Memory B cell (primary cell): ENCODE measurements around the gene USP21.
A peak's percentile ranks its signal among the peaks of the same experiment; 100 is the strongest.

Experiments
- ATAC-seq: fragments of 150-1000 bp; cut with Tn5 transposase; 2 replicates; pipeline ENCODE4 v1.10.0; 2021; ENCODE audit warnings: low read depth, mild to moderate bottlenecking, moderate library complexity
- DNase-seq, 2 donors: peaks; one replicate each; pipeline ENCODE4 v3.0.0; 2022; ENCODE audit warnings: low spot score in 2 of 2
- H3K27ac Mint-ChIP-seq: one replicate; pipeline ENCODE4 v1.8.0; 2022; ENCODE audit warnings: mild to moderate bottlenecking, moderate library complexity, mixed read lengths
- H3K27me3 Mint-ChIP-seq: one replicate; pipeline ENCODE4 v1.8.0; 2022; ENCODE audit warnings: mixed read lengths
- H3K36me3 Mint-ChIP-seq: one replicate; pipeline ENCODE4 v1.8.0; 2022; ENCODE audit warnings: mild to moderate bottlenecking, mixed read lengths
- H3K4me1 Mint-ChIP-seq: one replicate; pipeline ENCODE4 v1.8.0; 2022; ENCODE audit warnings: mixed read lengths
- H3K4me3 Mint-ChIP-seq: one replicate; pipeline ENCODE4 v1.8.0; 2022; ENCODE audit warnings: mild to moderate bottlenecking, moderate library complexity, mixed read lengths
- H3K9me3 Mint-ChIP-seq: one replicate; pipeline ENCODE4 v1.8.0; 2022; ENCODE audit warnings: mixed read lengths

USP21 gene

DNA sequence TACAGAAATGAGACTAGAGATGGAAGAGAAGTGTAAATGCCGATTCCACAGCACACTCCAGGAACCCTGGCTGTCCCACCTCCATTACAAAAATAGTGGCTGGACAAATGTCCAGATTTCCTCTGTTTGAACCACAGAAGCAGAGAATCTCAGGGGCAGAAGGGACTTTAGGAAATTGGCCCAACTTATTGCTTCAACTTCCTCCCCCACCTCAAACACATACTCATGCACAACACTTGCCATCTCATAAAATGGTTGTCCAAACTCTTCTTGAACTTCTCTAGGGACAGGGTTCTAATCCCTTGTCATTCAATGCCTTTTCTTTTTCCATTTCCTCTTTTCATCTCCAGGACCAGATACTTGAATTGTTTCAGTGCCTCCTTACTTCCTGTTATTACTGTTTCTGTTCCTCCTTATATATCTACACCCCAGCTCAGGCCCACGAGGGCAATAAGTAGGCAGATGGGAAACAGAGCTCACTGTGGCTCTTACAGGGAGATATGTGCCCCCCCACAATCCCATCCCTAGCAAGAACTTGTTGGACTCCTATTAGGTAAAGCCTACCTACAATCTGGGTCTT, 26.5 kb downstream of the USP21 start:
- Mint-ChIP-seq H3K9me3 (no peaks in the 10 kb centered on the region), H3K36me3 (peaks cover 2% of the 10 kb centered on the region), H3K27me3 (no peaks in the 10 kb centered on the region), H3K4me3 (peak overlapping the region; percentile 84), H3K27ac (peak overlapping the region; percentile 87), H3K4me1 (peaks cover 53% of the 10 kb centered on the region)
- peak; percentile 67 for ATAC-seq
- DNase-seq, result peak in 1 of 2 donors; percentile 38

GRCh38 chr1:161187311-161187710, 28.0 kb downstream of the USP21 start:
- H3K4me3 Mint-ChIP-seq, result peak overlapping the region; percentile 6
- no peaks in the 10 kb centered on the region for H3K9me3 Mint-ChIP-seq
- H3K36me3 Mint-ChIP-seq, result peaks cover 2% of the 10 kb centered on the region
- no peak for DNase-seq
- H3K27ac Mint-ChIP-seq, result peak overlapping the region; percentile 87
- H3K4me1 Mint-ChIP-seq, result peaks cover 55% of the 10 kb centered on the region
- no peak for ATAC-seq
- no peaks in the 10 kb centered on the region for H3K27me3 Mint-ChIP-seq

GRCh38 chr1:161188381-161188780, 29.1 kb downstream of the USP21 start:
- Mint-ChIP-seq H3K27ac (peak overlapping the region; percentile 69), H3K4me1 (peaks cover 54% of the 10 kb centered on the region), H3K27me3 (no peaks in the 10 kb centered on the region), H3K9me3 (no peaks in the 10 kb centered on the region), H3K4me3 (peak overlapping the region; percentile 58), H3K36me3 (no peaks in the 10 kb centered on the region)
- DNase-seq (no peak), ATAC-seq (no peak)

GRCh38 chr1:161189036-161189435, 29.7 kb downstream of the USP21 start:
- H3K27ac Mint-ChIP-seq, result peak overlapping the region; percentile 69
- ATAC-seq (no peak), DNase-seq (no peak)
- H3K4me3 Mint-ChIP-seq, result no peak overlapping the region
- peaks cover 49% of the 10 kb centered on the region for H3K4me1 Mint-ChIP-seq
- H3K9me3 Mint-ChIP-seq, result no peaks in the 10 kb centered on the region
- no peaks in the 10 kb centered on the region for H3K27me3 Mint-ChIP-seq
- no peaks in the 10 kb centered on the region for H3K36me3 Mint-ChIP-seq

DNA sequence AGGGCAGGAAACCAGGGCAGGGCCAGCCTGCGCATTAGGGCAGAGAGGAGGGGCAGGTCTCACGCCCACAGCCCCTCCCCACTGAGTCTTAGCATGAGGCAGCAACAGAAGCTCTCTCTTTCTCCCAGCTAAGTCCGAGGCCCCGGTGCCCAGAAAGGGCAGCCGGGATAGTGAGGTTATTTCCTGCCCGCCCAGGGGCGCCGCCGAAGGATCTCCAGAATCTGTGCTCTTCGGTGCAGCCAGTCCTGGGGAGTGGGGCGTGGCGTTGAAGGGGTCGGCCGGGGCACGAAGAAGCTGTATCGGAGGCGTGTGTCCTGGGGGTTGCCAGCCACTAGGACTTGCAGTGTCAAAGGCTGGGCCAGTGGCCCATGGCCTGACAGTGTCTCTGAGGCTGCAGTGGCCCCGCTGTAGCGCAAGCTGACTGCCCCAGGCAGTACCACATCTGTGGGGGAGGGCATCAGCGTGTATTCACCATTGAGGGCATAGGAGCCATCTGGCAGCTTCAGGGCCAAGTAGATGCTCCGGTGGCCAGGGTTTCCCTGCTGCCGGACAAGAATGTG, 31.7 kb downstream of the USP21 start:
- Mint-ChIP-seq H3K9me3 (no peaks in the 10 kb centered on the region), H3K4me3 (no peak overlapping the region), H3K4me1 (peaks cover 50% of the 10 kb centered on the region), H3K27me3 (no peaks in the 10 kb centered on the region), H3K36me3 (no peaks in the 10 kb centered on the region), H3K27ac (no peak overlapping the region)
- DNase-seq, result no peak
- no peak for ATAC-seq

- H3K4me1 Mint-ChIP-seq, result peaks cover 46% of the 10 kb centered on the region
- DNase-seq (no peak), ATAC-seq (no peak)
- H3K27me3 Mint-ChIP-seq, result no peaks in the 10 kb centered on the region
- no peaks in the 10 kb centered on the region for H3K9me3 Mint-ChIP-seq
- H3K27ac Mint-ChIP-seq, result no peak overlapping the region
- no peaks in the 10 kb centered on the region for H3K36me3 Mint-ChIP-seq
- H3K4me3 Mint-ChIP-seq, result no peak overlapping the region
These were observed 32.7 kb downstream of the USP21 start for GRCh38 chr1:161191971-161192370.

DNA sequence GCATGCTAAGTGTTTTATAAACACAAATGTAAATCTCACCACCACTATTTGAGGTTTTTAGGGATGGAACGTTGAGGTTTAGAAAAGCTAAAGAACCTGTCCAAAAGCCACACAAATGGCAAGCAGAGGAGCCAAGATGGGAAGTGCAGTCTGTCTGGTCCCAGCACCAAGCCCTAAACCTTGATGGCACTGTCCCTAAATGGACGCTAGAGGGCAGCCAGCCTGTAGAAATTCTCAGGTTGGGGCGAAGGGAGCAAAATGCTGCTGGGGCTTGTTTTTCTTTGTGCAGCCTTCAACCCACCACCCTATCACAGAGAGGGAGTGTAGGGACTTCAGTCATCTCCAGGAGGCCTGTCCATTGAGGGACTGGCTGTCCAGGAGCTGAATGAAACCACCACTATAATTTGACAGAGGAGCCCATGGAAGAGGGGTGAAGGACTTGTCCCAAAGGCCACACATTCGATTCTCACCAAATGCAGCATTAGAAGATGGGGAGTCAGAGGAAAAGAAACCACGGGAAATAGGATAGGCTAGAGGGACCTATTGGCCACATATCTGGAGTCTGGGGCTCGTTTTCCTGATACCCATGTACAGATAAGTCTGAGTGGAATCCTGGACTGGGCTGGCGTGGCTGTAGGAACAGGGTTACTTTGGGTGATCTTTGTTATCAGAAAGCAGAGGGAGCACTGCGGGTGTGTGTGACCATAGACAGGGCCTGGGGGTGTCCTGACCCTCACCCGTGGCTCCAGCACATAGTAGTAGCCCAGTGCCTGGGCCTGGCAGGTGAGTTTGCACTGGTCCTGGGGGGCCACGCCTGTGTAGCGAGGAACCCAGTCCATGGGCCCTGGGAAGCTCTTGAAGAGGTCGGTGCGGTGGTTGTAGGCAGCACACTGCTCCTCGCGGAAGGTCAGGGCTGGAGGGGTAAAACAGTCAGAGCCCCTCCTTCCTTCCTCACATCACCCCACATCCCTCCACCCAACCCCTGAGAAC, 33.5 kb downstream of the USP21 start:
- Mint-ChIP-seq H3K27me3 (no peaks in the 10 kb centered on the region), H3K4me1 (peaks cover 38% of the 10 kb centered on the region)
- ATAC-seq, result peak; percentile 89

GRCh38 chr1:161193561-161194235, 34.4 kb downstream of the USP21 start:
- no peak for ATAC-seq
- Mint-ChIP-seq H3K27ac (no peak overlapping the region), H3K4me1 (peaks cover 35% of the 10 kb centered on the region)

More for the DNA sequence above, 33.5 kb downstream of the USP21 start:
- no peaks in the 10 kb centered on the region for H3K36me3 Mint-ChIP-seq
- H3K9me3 Mint-ChIP-seq, result no peaks in the 10 kb centered on the region
- H3K27ac Mint-ChIP-seq, result peak overlapping the region; percentile 21
- H3K4me3 Mint-ChIP-seq, result no peak overlapping the region
- peak; percentile 62 to 65 for DNase-seq

DNA sequence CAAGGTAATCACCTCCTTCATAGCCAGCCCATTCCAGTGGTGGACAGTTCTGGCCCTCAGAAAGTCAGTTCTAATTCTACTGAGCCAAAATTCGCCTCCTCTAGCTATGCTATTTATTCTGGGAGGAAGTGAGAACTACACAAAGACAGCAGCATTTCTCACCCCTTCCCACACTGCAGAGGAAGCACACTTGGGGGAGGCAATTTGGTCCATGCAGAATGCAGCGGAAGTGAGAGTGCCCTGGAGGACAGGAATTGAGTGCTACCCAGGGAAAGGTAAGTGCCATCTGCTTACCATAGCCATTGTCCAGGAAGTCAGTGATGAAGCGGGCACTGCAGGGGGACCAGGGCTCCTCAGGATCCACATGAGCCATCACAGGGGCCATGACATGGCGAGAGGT, 35.9 kb downstream of the USP21 start:
- no peaks in the 10 kb centered on the region for H3K36me3 Mint-ChIP-seq
- DNase-seq, result no peak
- peak; percentile 76 for ATAC-seq
- peak overlapping the region; percentile 24 for H3K27ac Mint-ChIP-seq
- H3K9me3 Mint-ChIP-seq, result no peaks in the 10 kb centered on the region
- no peak overlapping the region for H3K4me3 Mint-ChIP-seq
- peaks cover 1% of the 10 kb centered on the region for H3K27me3 Mint-ChIP-seq
- H3K4me1 Mint-ChIP-seq, result peaks cover 32% of the 10 kb centered on the region

More at GRCh38 chr1:161193561-161194235, 34.4 kb downstream of the USP21 start:
- no peaks in the 10 kb centered on the region for H3K36me3 Mint-ChIP-seq
- H3K27me3 Mint-ChIP-seq, result no peaks in the 10 kb centered on the region
- H3K9me3 Mint-ChIP-seq, result no peaks in the 10 kb centered on the region
- no peak for DNase-seq
- no peak overlapping the region for H3K4me3 Mint-ChIP-seq

- ATAC-seq, result no peak
- DNase-seq, result no peak
- Mint-ChIP-seq H3K27me3 (peaks cover 3% of the 10 kb centered on the region), H3K4me3 (no peak overlapping the region), H3K9me3 (no peaks in the 10 kb centered on the region), H3K4me1 (peaks cover 36% of the 10 kb centered on the region), H3K27ac (no peak overlapping the region), H3K36me3 (no peaks in the 10 kb centered on the region)
These were observed 36.8 kb downstream of the USP21 start for GRCh38 chr1:161196111-161196510.

GRCh38 chr1:161196521-161197451, 37.5 kb downstream of the USP21 start:
- DNase-seq (no peak), ATAC-seq (no peak)
- H3K9me3 Mint-ChIP-seq, result no peaks in the 10 kb centered on the region
- H3K4me3 Mint-ChIP-seq, result no peak overlapping the region
- H3K27me3 Mint-ChIP-seq, result peaks cover 3% of the 10 kb centered on the region
- H3K36me3 Mint-ChIP-seq, result no peaks in the 10 kb centered on the region
- peaks cover 37% of the 10 kb centered on the region for H3K4me1 Mint-ChIP-seq
- H3K27ac Mint-ChIP-seq, result no peak overlapping the region

DNA sequence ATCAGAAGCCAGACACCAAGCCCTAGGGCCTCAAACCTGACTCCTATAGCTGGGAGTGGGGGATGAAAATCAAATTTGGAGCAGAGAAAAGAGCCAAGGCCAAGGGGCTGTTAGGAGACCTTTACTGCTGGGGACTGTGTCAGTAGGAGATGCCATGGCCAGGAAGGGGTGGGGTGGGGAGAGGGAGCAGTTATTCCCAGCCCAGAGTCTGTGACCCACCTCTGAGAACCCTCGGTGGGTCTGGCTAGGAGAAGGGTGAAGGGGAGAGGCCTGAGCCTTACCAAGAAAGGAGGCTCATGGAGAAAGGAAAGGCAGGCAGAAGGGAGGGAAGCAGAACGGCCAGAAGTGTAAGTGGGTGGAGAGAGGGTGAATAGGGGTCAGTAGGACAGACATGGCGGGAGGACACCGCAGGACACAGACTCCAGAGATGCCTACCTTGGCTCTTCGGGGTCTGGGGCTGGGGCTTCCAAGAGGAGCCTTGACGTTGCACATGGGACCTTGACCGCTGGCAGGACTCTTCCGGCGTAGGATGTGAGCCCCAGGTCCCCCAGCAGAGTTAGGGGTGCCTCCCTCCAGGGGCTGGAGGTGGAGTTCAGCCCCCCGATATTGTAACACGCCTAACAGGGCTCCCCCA, 38.4 kb downstream of the USP21 start:
- Mint-ChIP-seq H3K4me3 (no peak overlapping the region), H3K27me3 (peaks cover 3% of the 10 kb centered on the region), H3K27ac (no peak overlapping the region), H3K36me3 (peaks cover 1% of the 10 kb centered on the region), H3K9me3 (no peaks in the 10 kb centered on the region), H3K4me1 (peaks cover 28% of the 10 kb centered on the region)
- ATAC-seq (no peak), DNase-seq (no peak)
